ENCODE data around the gene GALNT7.

GRCh38 chr4:173277340-173277739 lies 108.7 kb downstream of the GALNT7 start:
- TF ChIP-seq POLR2A (IDR thresholded peaks at IDR 0.05; ENCODE audit: low read depth, low read length) (no peak), KDM1A (IDR thresholded peaks at IDR 0.05; ENCODE audit: borderline replicate concordance) (no peak), RFX5 (IDR thresholded peaks at IDR 0.05; ENCODE audit: low read depth, low read length) (no peak), ZBED1 (IDR thresholded peaks at IDR 0.05; ENCODE audit: borderline replicate concordance) (no peak), BCL3 (IDR thresholded peaks at IDR 0.05; ENCODE audit: borderline replicate concordance, insufficient read depth, low read depth, low read length, poor library complexity, severe bottlenecking) (no peak), BRCA1 (IDR thresholded peaks at IDR 0.05; ENCODE audit: low read depth, low read length) (no peak), EP300 (IDR thresholded peaks at IDR 0.05; ENCODE audit: borderline replicate concordance in 1 of 2, control insufficient read depth in 1 of 2, low read depth in 2 of 2, low read length in 2 of 2) (no peak)

Data from GM12878 (cell line).